Measurements from ENCODE around the gene ATP6V0D1.
"Not testable (repeated sequence)": the region's sequence is repeated elsewhere in the genome, so short reads cannot be mapped to it uniquely, and the experiment has no call there.

Gene ATP6V0D1

GRCh38 chr16:67430504-67430976 lies 50.4 kb downstream of the ATP6V0D1 start:
- DNase-seq (ENCODE audit: insufficient read length, low spot score): no peak
- no peak for FAIRE-seq

GRCh38 chr16:67429799-67430503 lies 51.0 kb downstream of the ATP6V0D1 start:
- FAIRE-seq (no peak), DNase-seq (ENCODE audit: insufficient read length, low spot score) (no peak)

- no peak for FAIRE-seq
- no peak for DNase-seq (ENCODE audit: insufficient read length, low spot score)
These were observed 51.7 kb downstream of the ATP6V0D1 start for GRCh38 chr16:67429053-67429798.

GRCh38 chr16:67428146-67428731 lies 52.7 kb downstream of the ATP6V0D1 start:
- FAIRE-seq: peak; percentile 66

GRCh38 chr16:67426950-67427349 lies 54.0 kb downstream of the ATP6V0D1 start:
- FAIRE-seq (no peak), DNase-seq (ENCODE audit: insufficient read length, low spot score) (no peak)

More at GRCh38 chr16:67428146-67428731, 52.7 kb downstream of the ATP6V0D1 start:
- peak; percentile 80 for DNase-seq (ENCODE audit: insufficient read length, low spot score)

GRCh38 chr16:67426022-67426421 lies 54.9 kb downstream of the ATP6V0D1 start:
- DNase-seq (ENCODE audit: insufficient read length, low spot score) (no peak), FAIRE-seq (no peak)

GRCh38 chr16:67425580-67425979 lies 55.4 kb downstream of the ATP6V0D1 start:
- DNase-seq (ENCODE audit: insufficient read length, low spot score) (no peak), FAIRE-seq (no peak)

- FAIRE-seq (no peak), DNase-seq (ENCODE audit: insufficient read length, low spot score) (no peak)
These were observed 55.9 kb downstream of the ATP6V0D1 start for GRCh38 chr16:67425061-67425460.

GRCh38 chr16:67424261-67424615 lies 56.7 kb downstream of the ATP6V0D1 start:
- no peak for FAIRE-seq
- DNase-seq (ENCODE audit: insufficient read length, low spot score): no peak

GRCh38 chr16:67423611-67424260 lies 57.2 kb downstream of the ATP6V0D1 start:
- no peak for FAIRE-seq
- DNase-seq (ENCODE audit: insufficient read length, low spot score): no peak

- DNase-seq (ENCODE audit: insufficient read length, low spot score) (no peak), FAIRE-seq (no peak)
These were observed 57.9 kb downstream of the ATP6V0D1 start for GRCh38 chr16:67423015-67423414.

- DNase-seq (ENCODE audit: insufficient read length, low spot score) (no peak), FAIRE-seq (no peak)
These were observed 59.9 kb downstream of the ATP6V0D1 start for GRCh38 chr16:67421030-67421429.

- FAIRE-seq (no peak), DNase-seq (ENCODE audit: insufficient read length, low spot score) (no peak)
These were observed 61.0 kb downstream of the ATP6V0D1 start for GRCh38 chr16:67419931-67420330.

- FAIRE-seq: no peak
These were observed 61.5 kb downstream of the ATP6V0D1 start for GRCh38 chr16:67419502-67419901.

GRCh38 chr16:67417333-67418061 lies 63.5 kb downstream of the ATP6V0D1 start:
- DNase-seq (ENCODE audit: insufficient read length, low spot score): no peak
- no peak for FAIRE-seq

More at GRCh38 chr16:67419502-67419901, 61.5 kb downstream of the ATP6V0D1 start:
- DNase-seq (ENCODE audit: insufficient read length, low spot score): no peak

- FAIRE-seq (no peak), DNase-seq (ENCODE audit: insufficient read length, low spot score) (peak; percentile 75)
These were observed 64.8 kb downstream of the ATP6V0D1 start, which contains the start of gene ZDHHC1 for GRCh38 chr16:67415872-67416793. ZDHHC1 (minus strand) TSS chr16:67416477; CDS start chr16:67407775, 8,702 bp downstream.

GRCh38 chr16:67415421-67415820 lies 65.5 kb downstream of the ATP6V0D1 start:
- DNase-seq (ENCODE audit: insufficient read length, low spot score); FAIRE-seq: not testable (repeated sequence)

GRCh38 chr16:67413978-67414911 lies 66.7 kb downstream of the ATP6V0D1 start:
- FAIRE-seq (no peak), DNase-seq (ENCODE audit: insufficient read length, low spot score) (no peak)

Measured in GM19239 (cell line).